ENCODE measurements around the gene CXCL5. TPM values are rescaled to one million over a fixed set of nuclear protein-coding genes. Genes with fewer than 3 reads are reported as not detected.

The CXCL5 gene
- total RNA-seq, 1 experiment from 2014 or later: not detected

GRCh38 chr4:74012130-74012529 lies 13.7 kb upstream of the CXCL5 start:
- Histone ChIP-seq H3K9me3 (ENCODE audit: insufficient read depth, low read depth) (no peaks in the 10 kb centered on the region), H3K27me3 (ENCODE audit: insufficient read depth, low read depth) (no peaks in the 10 kb centered on the region), H3K4me2 (no peak overlapping the region), H4K20me1 (ENCODE audit: insufficient read depth) (no peaks in the 10 kb centered on the region), H3K27ac (no peak overlapping the region), H3K4me3 (no peak overlapping the region), H3K36me3 (ENCODE audit: low read depth) (no peaks in the 10 kb centered on the region), H3F3A (ENCODE audit: insufficient read depth, low read depth) (no peaks in the 10 kb centered on the region), H3K9me2 (ENCODE audit: insufficient read depth) (no peaks in the 10 kb centered on the region), H3K4me1 (replicated peaks; ENCODE audit: insufficient read depth) (no peaks in the 10 kb centered on the region), H2AFZ (no peak overlapping the region), H3K79me2 (ENCODE audit: low read depth) (no peaks in the 10 kb centered on the region)
- no peak for DNase-seq
- POLR2A ChIA-PET (ENCODE audit: unreplicated experiment): no interaction called here
- no TSS peak for BruUV-seq (replicated peaks)
- CTCF ChIA-PET: no interaction called here
- no peak for TF ChIP-seq EZH2 (IDR thresholded peaks at IDR 0.05; ENCODE audit: low read depth)
- intact Hi-C loops (cut with micrococcal nuclease; ENCODE audit: unreplicated experiment): no loop called here

GRCh38 chr4:74009307-74009706 lies 10.8 kb upstream of the CXCL5 start:
- H4K20me1 ChIP-seq (ENCODE audit: insufficient read depth): no peaks in the 10 kb centered on the region
- H3K4me2 ChIP-seq: no peak overlapping the region
- H3K27me3 ChIP-seq (ENCODE audit: insufficient read depth, low read depth): no peaks in the 10 kb centered on the region
- no peak overlapping the region for H3K27ac ChIP-seq
- H3K9me3 ChIP-seq (ENCODE audit: insufficient read depth, low read depth): no peaks in the 10 kb centered on the region
- H3K4me3 ChIP-seq: no peak overlapping the region
- TF ChIP-seq CTCF (conservative IDR thresholded peaks at IDR 0.05): no peak
- no peak for TF ChIP-seq EZH2 (IDR thresholded peaks at IDR 0.05; ENCODE audit: low read depth)
- H3K4me1 ChIP-seq (replicated peaks; ENCODE audit: insufficient read depth): peaks cover 15% of the 10 kb centered on the region
- intact Hi-C loops (cut with micrococcal nuclease; ENCODE audit: unreplicated experiment): no loop called here
- BruUV-seq (replicated peaks): no TSS peak
- no peaks in the 10 kb centered on the region for H3K79me2 ChIP-seq (ENCODE audit: low read depth)
- no peaks in the 10 kb centered on the region for H3K36me3 ChIP-seq (ENCODE audit: low read depth)
- ChIA-PET POLR2A (ENCODE audit: unreplicated experiment) (no interaction called here), CTCF (no interaction called here)
- H3F3A ChIP-seq (ENCODE audit: insufficient read depth, low read depth): peaks cover 10% of the 10 kb centered on the region; the same call in 1 of the 2 replicates
- 0 out of 2 replicates have a peak, but pooled peaks cover 5% of the 10 kb centered on the region for H3K9me2 ChIP-seq (ENCODE audit: insufficient read depth)
- DNase-seq: no peak
- no peak overlapping the region for H2AFZ ChIP-seq

GRCh38 chr4:74006009-74006476 lies 7.6 kb upstream of the CXCL5 start:
- intact Hi-C loops (cut with micrococcal nuclease; ENCODE audit: unreplicated experiment): no loop called here
- CTCF ChIA-PET: no interaction called here
- no peaks in the 10 kb centered on the region for H3K9me3 ChIP-seq (ENCODE audit: insufficient read depth, low read depth)
- peaks cover 15% of the 10 kb centered on the region for H3K4me1 ChIP-seq (replicated peaks; ENCODE audit: insufficient read depth)
- DNase-seq: no peak
- peak overlapping the region; percentile 54 for H3K4me2 ChIP-seq
- H2AFZ ChIP-seq: no peak overlapping the region
- no peaks in the 10 kb centered on the region for H3K27me3 ChIP-seq (ENCODE audit: insufficient read depth, low read depth)
- TF ChIP-seq CTCF (conservative IDR thresholded peaks at IDR 0.05) (no peak), EZH2 (IDR thresholded peaks at IDR 0.05; ENCODE audit: low read depth) (no peak)
- no peaks in the 10 kb centered on the region for H3K36me3 ChIP-seq (ENCODE audit: low read depth)
- POLR2A ChIA-PET (ENCODE audit: unreplicated experiment): no interaction called here
- H4K20me1 ChIP-seq (ENCODE audit: insufficient read depth): no peaks in the 10 kb centered on the region
- no TSS peak for BruUV-seq (replicated peaks)
- H3K27ac ChIP-seq: peak overlapping the region; percentile 68
- 0 out of 2 replicates have a peak, but pooled peaks cover 5% of the 10 kb centered on the region for H3K9me2 ChIP-seq (ENCODE audit: insufficient read depth)
- no peaks in the 10 kb centered on the region for H3K79me2 ChIP-seq (ENCODE audit: low read depth)
- H3K4me3 ChIP-seq: no peak overlapping the region
- H3F3A ChIP-seq (ENCODE audit: insufficient read depth, low read depth): peaks cover 10% of the 10 kb centered on the region; the same call in 1 of the 2 replicates

GRCh38 chr4:74005528-74005927 lies 7.1 kb upstream of the CXCL5 start:
- Histone ChIP-seq H3K9me3 (ENCODE audit: insufficient read depth, low read depth) (no peaks in the 10 kb centered on the region), H3F3A (ENCODE audit: insufficient read depth, low read depth) (peaks cover 10% of the 10 kb centered on the region; the same call in 1 of the 2 replicates), H3K27me3 (ENCODE audit: insufficient read depth, low read depth) (no peaks in the 10 kb centered on the region), H4K20me1 (ENCODE audit: insufficient read depth) (no peaks in the 10 kb centered on the region), H3K36me3 (ENCODE audit: low read depth) (no peaks in the 10 kb centered on the region), H3K4me2 (peak overlapping the region; percentile 54), H3K9me2 (ENCODE audit: insufficient read depth) (0 out of 2 replicates have a peak, but pooled peaks cover 5% of the 10 kb centered on the region), H3K79me2 (ENCODE audit: low read depth) (no peaks in the 10 kb centered on the region), H2AFZ (no peak overlapping the region), H3K4me1 (replicated peaks; ENCODE audit: insufficient read depth) (peaks cover 15% of the 10 kb centered on the region), H3K27ac (peak overlapping the region; percentile 68), H3K4me3 (no peak overlapping the region)
- no peak for TF ChIP-seq EZH2 (IDR thresholded peaks at IDR 0.05; ENCODE audit: low read depth)
- no peak for TF ChIP-seq CTCF (conservative IDR thresholded peaks at IDR 0.05)
- no TSS peak for BruUV-seq (replicated peaks)
- DNase-seq: peak in 1 of 2 experiments; percentile 82
- ChIA-PET CTCF (no interaction called here), POLR2A (ENCODE audit: unreplicated experiment) (no interaction called here)
- intact Hi-C loops (cut with micrococcal nuclease; ENCODE audit: unreplicated experiment): no loop called here

Data from PC-9 (cell line).